HG03469 (cell line): Measurements from ENCODE around the gene PEMT.

Experiments
- ATAC-seq: cut with Tn5 transposase; IDR thresholded peaks from one replicate; pipeline ENCODE4 v1.9.1; 2021; ENCODE audit warnings: mild to moderate bottlenecking, moderate library complexity, moderate number of reproducible peaks; ENCODE audit not compliant: unreplicated experiment

PEMT gene

GRCh38 chr17:17555151-17555550 is 36.4 kb downstream of the PEMT start:
- ATAC-seq: no peak

GRCh38 chr17:17554266-17554665 is 37.2 kb downstream of the PEMT start:
- ATAC-seq: no peak

- no peak for ATAC-seq
Measured at GRCh38 chr17:17553217-17554195, 38.0 kb downstream of the PEMT start.

GRCh38 chr17:17552351-17553216 is 38.9 kb downstream of the PEMT start:
- ATAC-seq: no peak

- ATAC-seq: no peak
Measured at GRCh38 chr17:17551361-17551760, 40.1 kb downstream of the PEMT start.

- ATAC-seq: no peak
Measured at GRCh38 chr17:17549732-17550366, 41.7 kb downstream of the PEMT start.

GRCh38 chr17:17548044-17548443 is 43.5 kb downstream of the PEMT start:
- ATAC-seq: no peak

- ATAC-seq: no peak
Measured at GRCh38 chr17:17547210-17547764, 44.2 kb downstream of the PEMT start.

GRCh38 chr17:17546399-17547185 is 44.9 kb downstream of the PEMT start:
- no peak for ATAC-seq

GRCh38 chr17:17545984-17546383 is 45.5 kb downstream of the PEMT start:
- no peak for ATAC-seq

GRCh38 chr17:17545031-17545820 is 46.3 kb downstream of the PEMT start:
- ATAC-seq: no peak

GRCh38 chr17:17542906-17543635 is 48.4 kb downstream of the PEMT start:
- no peak for ATAC-seq

GRCh38 chr17:17541640-17542001 is 49.9 kb downstream of the PEMT start:
- ATAC-seq: no peak

GRCh38 chr17:17540935-17541639 is 50.4 kb downstream of the PEMT start:
- ATAC-seq: no peak

GRCh38 chr17:17540278-17540906 is 51.1 kb downstream of the PEMT start:
- no peak for ATAC-seq

GRCh38 chr17:17539591-17539990 is 51.9 kb downstream of the PEMT start:
- no peak for ATAC-seq
